HEK293T (cell line): ENCODE results near the gene RAPGEF6.

Experiments used
- ARNT ChIP-seq: fragments of 450-650 bp; IDR thresholded peaks from 2 replicates; pipeline ENCODE4 v1.6.1; 2017; ENCODE audit warnings: mild to moderate bottlenecking
- CTBP1 ChIP-seq: fragments of 450-650 bp; IDR thresholded peaks from 2 replicates; pipeline ENCODE4 v1.6.1; 2016; ENCODE audit warnings: borderline replicate concordance
- FOXA1 ChIP-seq: fragments of 450-650 bp; IDR thresholded peaks from 2 replicates; pipeline ENCODE4 v1.6.1; 2016; ENCODE audit warnings: mild to moderate bottlenecking
- LEF1 ChIP-seq: fragments of 450-650 bp; IDR thresholded peaks from 2 replicates; pipeline ENCODE4 v1.6.1; 2017; ENCODE audit warnings: mild to moderate bottlenecking, borderline replicate concordance
- SP1 ChIP-seq: fragments of 450-650 bp; IDR thresholded peaks from 2 replicates; pipeline ENCODE4 v1.6.1; 2017
- TARDBP ChIP-seq: fragments of 450-650 bp; IDR thresholded peaks from 2 replicates; pipeline ENCODE4 v1.6.1; 2016
- ZNF384 ChIP-seq: fragments of 450-650 bp; IDR thresholded peaks from 2 replicates; pipeline ENCODE4 v1.6.1; 2016
- TF ChIP-seq, protein P1 (sequence below): fragments of 450-650 bp; IDR thresholded peaks from 2 replicates; pipeline ENCODE4 v1.6.1; 2016

DNA sequence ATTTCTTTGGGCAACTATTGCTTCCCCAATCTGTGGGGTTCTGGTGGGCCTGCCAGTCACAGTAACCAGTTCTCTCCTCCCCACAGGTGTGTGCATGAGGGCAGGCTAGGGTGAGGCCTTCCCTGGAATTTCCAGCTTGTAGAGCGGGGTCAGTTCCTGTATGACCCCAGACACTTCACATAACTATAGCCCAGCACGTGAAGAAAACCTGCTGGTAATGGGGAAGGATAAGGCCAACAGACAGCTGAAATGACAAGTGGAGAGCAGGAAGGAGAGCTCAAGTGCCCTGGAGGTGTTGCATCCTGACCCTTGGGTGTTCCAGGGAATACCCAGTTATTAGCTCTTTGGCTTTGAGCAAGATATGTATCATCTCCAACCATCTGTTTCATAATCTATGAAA is 229.0 kb downstream of the RAPGEF6 start:
- TF ChIP-seq ZNF384 (no peak), SP1 (no peak), TARDBP (no peak), LEF1 (no peak), ARNT (no peak), CTBP1 (no peak), FOXA1 (no peak)
- TF ChIP-seq, protein P1, sequence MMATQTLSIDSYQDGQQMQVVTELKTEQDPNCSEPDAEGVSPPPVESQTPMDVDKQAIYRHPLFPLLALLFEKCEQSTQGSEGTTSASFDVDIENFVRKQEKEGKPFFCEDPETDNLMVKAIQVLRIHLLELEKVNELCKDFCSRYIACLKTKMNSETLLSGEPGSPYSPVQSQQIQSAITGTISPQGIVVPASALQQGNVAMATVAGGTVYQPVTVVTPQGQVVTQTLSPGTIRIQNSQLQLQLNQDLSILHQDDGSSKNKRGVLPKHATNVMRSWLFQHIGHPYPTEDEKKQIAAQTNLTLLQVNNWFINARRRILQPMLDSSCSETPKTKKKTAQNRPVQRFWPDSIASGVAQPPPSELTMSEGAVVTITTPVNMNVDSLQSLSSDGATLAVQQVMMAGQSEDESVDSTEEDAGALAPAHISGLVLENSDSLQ: no peak
